Endodermal cell (in vitro differentiated cells): ENCODE data around the gene LPCAT4. TPM values are rescaled to one million over a fixed set of nuclear protein-coding genes. Genes with fewer than 3 reads are reported as not detected.

ENCODE experiments used
- DNase-seq: peaks from one replicate; pipeline ENCODE4 v3.0.0-alpha.2; 2017
- H3K27ac ChIP-seq: 2 replicates; pipeline ENCODE4 v1.5.1; 2013; ENCODE audit warnings: mild to moderate bottlenecking, low read depth, low read length, moderate library complexity
- H3K27me3 ChIP-seq: 2 replicates; pipeline ENCODE4 v1.6.1; 2013; ENCODE audit warnings: mild to moderate bottlenecking, low read length, moderate library complexity; ENCODE audit not compliant: insufficient read depth, control insufficient read depth, poor library complexity, severe bottlenecking
- H3K36me3 ChIP-seq: 2 replicates; pipeline ENCODE4 v1.7.0; 2013; ENCODE audit warnings: mild to moderate bottlenecking, low read length, moderate library complexity; ENCODE audit not compliant: control insufficient read depth, insufficient read depth
- H3K4me1 ChIP-seq: one replicate; pipeline ENCODE4 v1.7.0; 2013; ENCODE audit warnings: low read length; ENCODE audit not compliant: control insufficient read depth, insufficient read depth
- H3K4me3 ChIP-seq: 2 replicates; pipeline ENCODE4 v1.5.1; 2013; ENCODE audit warnings: mild to moderate bottlenecking, low read length, moderate library complexity
- H3K9ac ChIP-seq: 2 replicates; pipeline ENCODE4 v1.6.1; 2013; ENCODE audit warnings: mild to moderate bottlenecking, low read length, moderate library complexity; ENCODE audit not compliant: poor library complexity, severe bottlenecking; ENCODE audit errors: extremely low read depth
- H3K9me3 ChIP-seq: 2 replicates; pipeline ENCODE4 v1.6.1; 2013; ENCODE audit warnings: mild to moderate bottlenecking, low read length, moderate library complexity; ENCODE audit not compliant: control insufficient read depth
- H3K27ac Mint-ChIP-seq: 2 replicates; pipeline ENCODE4 v1.8.0; 2020; ENCODE audit warnings: mixed read lengths
- H3K27me3 Mint-ChIP-seq: 2 replicates; pipeline ENCODE4 v1.8.0; 2021; ENCODE audit warnings: mild to moderate bottlenecking, mixed read lengths; ENCODE audit not compliant: insufficient read depth
- H3K36me3 Mint-ChIP-seq: 2 replicates; pipeline ENCODE4 v1.8.0; 2020; ENCODE audit warnings: low read depth, mixed read lengths
- H3K4me1 Mint-ChIP-seq: 2 replicates; pipeline ENCODE4 v1.8.0; 2020; ENCODE audit warnings: mixed read lengths
- H3K4me3 Mint-ChIP-seq: 2 replicates; pipeline ENCODE4 v1.8.0; 2020; ENCODE audit warnings: mild to moderate bottlenecking, moderate library complexity, mixed read lengths
- H3K9me3 Mint-ChIP-seq: 2 replicates; pipeline ENCODE4 v1.8.0; 2020; ENCODE audit warnings: mild to moderate bottlenecking, mixed read lengths
- WGBS, 2 experiments: methylation state at CpG; one replicate each; pipeline versions ENCODE4 v1.1.5 to v1.1.7; 2013; ENCODE audit warnings: missing lambda C conversion rate in 2 of 2, mixed read lengths in 1 of 2; ENCODE audit not compliant: insufficient coverage in 1 of 2, insufficient read length in 1 of 2; 5-methylcytosine and 5-hydroxymethylcytosine counted together
- total RNA-seq, 2 donors: library from RNA; stranded (reverse); fragmentation: NEBNext Ultra II Directional in 1 of 2; extraction: Animal tissue kit (Norgen Biotek cat#: 25700) in 1 of 2; gene quantifications; 2 replicates in 1 of 2; 3 replicates in 1 of 2; pipeline ENCODE4 v1.2.1, GENCODE V29; 2021
- TF ChIP-seq, protein P1 (sequence below): fragments of 200-600 bp; sonication (generic); conservative IDR thresholded peaks from 2 replicates; pipeline ENCODE4 v1.5.0; 2021; ENCODE audit warnings: antibody characterized with exemption, mild to moderate bottlenecking

The LPCAT4 gene
- total RNA-seq, 2 donors from 2014 or later: 64.7 to 65.6 TPM

- no peak overlapping the region for H3K4me3 ChIP-seq
- H3K9ac ChIP-seq: no peak overlapping the region
- Mint-ChIP-seq H3K9me3 (peaks cover 15% of the 10 kb centered on the region), H3K4me1 (peaks cover 9% of the 10 kb centered on the region), H3K4me3 (no peak overlapping the region), H3K27me3 (peaks cover 4% of the 10 kb centered on the region), H3K27ac (no peak overlapping the region), H3K36me3 (no peaks in the 10 kb centered on the region)
- TF ChIP-seq, protein P1, sequence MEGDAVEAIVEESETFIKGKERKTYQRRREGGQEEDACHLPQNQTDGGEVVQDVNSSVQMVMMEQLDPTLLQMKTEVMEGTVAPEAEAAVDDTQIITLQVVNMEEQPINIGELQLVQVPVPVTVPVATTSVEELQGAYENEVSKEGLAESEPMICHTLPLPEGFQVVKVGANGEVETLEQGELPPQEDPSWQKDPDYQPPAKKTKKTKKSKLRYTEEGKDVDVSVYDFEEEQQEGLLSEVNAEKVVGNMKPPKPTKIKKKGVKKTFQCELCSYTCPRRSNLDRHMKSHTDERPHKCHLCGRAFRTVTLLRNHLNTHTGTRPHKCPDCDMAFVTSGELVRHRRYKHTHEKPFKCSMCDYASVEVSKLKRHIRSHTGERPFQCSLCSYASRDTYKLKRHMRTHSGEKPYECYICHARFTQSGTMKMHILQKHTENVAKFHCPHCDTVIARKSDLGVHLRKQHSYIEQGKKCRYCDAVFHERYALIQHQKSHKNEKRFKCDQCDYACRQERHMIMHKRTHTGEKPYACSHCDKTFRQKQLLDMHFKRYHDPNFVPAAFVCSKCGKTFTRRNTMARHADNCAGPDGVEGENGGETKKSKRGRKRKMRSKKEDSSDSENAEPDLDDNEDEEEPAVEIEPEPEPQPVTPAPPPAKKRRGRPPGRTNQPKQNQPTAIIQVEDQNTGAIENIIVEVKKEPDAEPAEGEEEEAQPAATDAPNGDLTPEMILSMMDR: no peak
- no peaks in the 10 kb centered on the region for H3K27me3 ChIP-seq
- H3K27ac ChIP-seq: no peak overlapping the region
- WGBS, 2 experiments: 40 to 44% methylated on average over 2 of the region's 2 CpGs
- no peak for DNase-seq
- no peaks in the 10 kb centered on the region for H3K36me3 ChIP-seq
- H3K9me3 ChIP-seq: peaks cover 7% of the 10 kb centered on the region
- peaks cover 1% of the 10 kb centered on the region for H3K4me1 ChIP-seq
Measured at GRCh38 chr15:34370643-34371042, 3.6 kb upstream of the LPCAT4 start.

DNA sequence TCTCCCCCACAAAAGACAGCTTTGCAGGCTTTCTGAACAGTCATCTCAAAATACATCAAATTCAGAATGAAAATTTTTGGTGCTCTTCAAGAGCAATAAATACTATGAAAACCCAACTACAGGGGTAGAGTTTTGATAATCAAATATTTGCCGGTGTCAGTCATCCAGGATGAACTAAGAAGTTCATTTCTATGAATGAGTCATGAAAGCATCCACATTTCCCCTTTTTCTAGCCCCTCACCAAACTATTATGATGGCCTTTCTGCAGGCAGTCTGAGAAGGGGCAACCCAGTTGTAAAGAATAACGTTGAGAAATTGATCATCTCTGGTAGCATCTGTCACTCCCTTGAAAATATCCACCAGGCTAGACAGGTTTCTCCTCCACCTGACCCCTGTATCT is 3.1 kb upstream of the LPCAT4 start:
- H3K4me3 ChIP-seq: no peak overlapping the region
- 50 to 81% methylated on average over 1 to 2 of the region's 2 CpGs for WGBS, 2 experiments
- H3K4me1 ChIP-seq: peaks cover 5% of the 10 kb centered on the region
- peaks cover 15% of the 10 kb centered on the region for H3K9me3 Mint-ChIP-seq
- no peaks in the 10 kb centered on the region for H3K27me3 ChIP-seq
- no peaks in the 10 kb centered on the region for H3K36me3 ChIP-seq
- H3K27ac Mint-ChIP-seq: no peak overlapping the region
- TF ChIP-seq, protein P1: no peak
- peaks cover 7% of the 10 kb centered on the region for H3K9me3 ChIP-seq
- H3K4me1 Mint-ChIP-seq: peaks cover 13% of the 10 kb centered on the region
- no peaks in the 10 kb centered on the region for H3K36me3 Mint-ChIP-seq
- DNase-seq: no peak
- no peak overlapping the region for H3K9ac ChIP-seq
- no peak overlapping the region for H3K4me3 Mint-ChIP-seq
- H3K27ac ChIP-seq: no peak overlapping the region
- H3K27me3 Mint-ChIP-seq: peaks cover 4% of the 10 kb centered on the region

DNA sequence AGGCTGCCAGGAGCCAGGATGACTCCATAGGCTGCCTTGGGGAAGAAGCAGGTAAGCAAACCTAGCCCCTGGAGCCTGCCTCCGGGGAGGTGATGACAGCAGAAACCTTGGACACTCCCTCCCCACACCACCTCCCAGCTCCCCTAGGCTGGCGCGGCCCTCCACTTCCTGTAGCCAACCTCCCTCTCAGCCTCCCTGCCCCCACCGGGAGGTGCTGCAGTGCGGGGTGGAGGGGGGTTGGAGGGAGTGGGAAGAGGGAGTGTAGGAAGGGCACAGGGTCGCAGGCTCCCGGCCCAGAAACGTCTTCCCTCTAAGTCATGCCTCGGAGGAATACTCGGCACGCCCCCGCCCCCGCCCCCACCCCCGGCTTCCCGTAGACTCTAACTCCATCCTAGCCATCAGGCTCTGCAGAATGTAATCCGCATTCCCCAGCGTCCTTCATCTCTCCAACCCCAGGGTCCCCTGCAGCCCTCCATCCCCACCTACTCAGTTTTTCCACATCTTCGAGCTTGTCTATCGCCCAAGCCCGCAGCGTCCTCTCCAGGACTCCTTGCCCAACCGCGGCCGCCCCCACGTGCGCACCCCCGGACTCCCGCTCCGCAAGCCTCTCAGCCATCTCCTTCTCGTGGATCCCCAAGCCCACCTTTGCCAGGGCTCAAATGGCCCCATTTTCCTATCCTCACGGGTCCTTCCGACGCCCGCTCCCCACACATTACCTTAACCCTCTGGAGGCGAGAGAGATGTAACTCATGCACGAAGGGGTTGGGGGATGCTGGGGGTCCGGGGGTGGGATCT is 528 bp downstream of the LPCAT4 start:
- TF ChIP-seq, protein P1: no peak
- WGBS, 2 experiments: 0% methylated on average over 9 to 27 of the region's 37 CpGs
- H3K27ac Mint-ChIP-seq: peak overlapping the region; percentile 95
- H3K27me3 ChIP-seq: no peaks in the 10 kb centered on the region
- peaks cover 5% of the 10 kb centered on the region for H3K4me1 ChIP-seq
- H3K4me1 Mint-ChIP-seq: peaks cover 13% of the 10 kb centered on the region
- peaks cover 14% of the 10 kb centered on the region for H3K36me3 Mint-ChIP-seq
- H3K9ac ChIP-seq: peak overlapping the region; percentile 25
- H3K27me3 Mint-ChIP-seq: peaks cover 4% of the 10 kb centered on the region
- H3K36me3 ChIP-seq: peaks cover 12% of the 10 kb centered on the region
- peak overlapping the region; percentile 94 for H3K4me3 Mint-ChIP-seq
- H3K27ac ChIP-seq: no peak overlapping the region
- DNase-seq: peak; percentile 94
- H3K9me3 Mint-ChIP-seq: peaks cover 1% of the 10 kb centered on the region
- H3K4me3 ChIP-seq: peak overlapping the region; percentile 78
- peaks cover 2% of the 10 kb centered on the region for H3K9me3 ChIP-seq
